GM19452 (cell line): Measurements from ENCODE around the gene RABGGTA.
A peak's percentile ranks its signal among the peaks of the same experiment; 100 is the strongest.

Source experiments
- ATAC-seq: cut with Tn5 transposase; IDR thresholded peaks from one replicate; pipeline ENCODE4 v1.9.1; 2021; ENCODE audit not compliant: unreplicated experiment

The RABGGTA gene

GRCh38 chr14:24307156-24307574 is 35.8 kb upstream of the RABGGTA start:
- no peak for ATAC-seq

- no peak for ATAC-seq
These were observed 32.6 kb upstream of the RABGGTA start for GRCh38 chr14:24304019-24304387.

GRCh38 chr14:24300326-24300980 is 29.1 kb upstream of the RABGGTA start:
- ATAC-seq, result no peak

GRCh38 chr14:24299255-24300191 is 28.1 kb upstream of the RABGGTA start, which contains the start of the genes DHRS1 and NOP9:
TSS of gene DHRS1 (minus strand) at chr14:24299780. CDS start at chr14:24299106, 674 bp downstream.
TSS of gene NOP9 (plus strand) at chr14:24299850. CDS start at chr14:24299955, 105 bp downstream.
- ATAC-seq, result peak; percentile 70

GRCh38 chr14:24298892-24299254 is 27.5 kb upstream of the RABGGTA start:
- ATAC-seq, result no peak

- ATAC-seq, result peak; percentile 36
These were observed 26.0 kb upstream of the RABGGTA start for GRCh38 chr14:24297190-24297964.

GRCh38 chr14:24296341-24297157 is 25.2 kb upstream of the RABGGTA start:
- ATAC-seq, result peak; percentile 55

GRCh38 chr14:24293525-24293924 is 22.1 kb upstream of the RABGGTA start:
- ATAC-seq, result no peak

- ATAC-seq, result no peak
These were observed 20.9 kb upstream of the RABGGTA start for GRCh38 chr14:24292118-24292807.

GRCh38 chr14:24291446-24292117 is 20.2 kb upstream of the RABGGTA start:
- no peak for ATAC-seq

- no peak for ATAC-seq
These were observed 19.3 kb upstream of the RABGGTA start for GRCh38 chr14:24290746-24291145.

GRCh38 chr14:24289649-24290280 is 18.4 kb upstream of the RABGGTA start:
- ATAC-seq, result peak; percentile 78

- ATAC-seq, result no peak
These were observed 15.6 kb upstream of the RABGGTA start for GRCh38 chr14:24286996-24287395.

- no peak for ATAC-seq
These were observed 14.0 kb upstream of the RABGGTA start for GRCh38 chr14:24285351-24285750.

- no peak for ATAC-seq
These were observed 13.2 kb upstream of the RABGGTA start for GRCh38 chr14:24284501-24285035.

GRCh38 chr14:24283796-24284460 is 12.5 kb upstream of the RABGGTA start:
- ATAC-seq, result no peak

- no peak for ATAC-seq
These were observed 11.3 kb upstream of the RABGGTA start for GRCh38 chr14:24282736-24283135.

GRCh38 chr14:24281636-24282035 is 10.2 kb upstream of the RABGGTA start:
- ATAC-seq, result no peak
